NCI-H2171 treated with DMSO at 0.1 percent for 48 hours (cell line): Measurements from ENCODE around the gene ZMYND19.
"Not testable (repeated sequence)": the region's sequence is repeated elsewhere in the genome, so short reads cannot be mapped to it uniquely, and the experiment has no call there.

Experiments used
- DNase-seq: peaks from one replicate; lab custom pipeline; 2025; lab: John Stamatoyannopoulos, UW

ZMYND19 gene

GRCh38 chr9:137556069-137556838, 34.1 kb downstream of the ZMYND19 start:
- DNase-seq, result no peak

- no peak for DNase-seq
Measured at GRCh38 chr9:137555179-137555578, 35.1 kb downstream of the ZMYND19 start.

- no peak for DNase-seq
Measured at GRCh38 chr9:137554349-137554748, 36.0 kb downstream of the ZMYND19 start.

GRCh38 chr9:137553654-137554053, 36.7 kb downstream of the ZMYND19 start:
- not testable (repeated sequence) for DNase-seq

- peak; percentile 47 for DNase-seq
Measured at GRCh38 chr9:137552022-137552768, 38.1 kb downstream of the ZMYND19 start.

GRCh38 chr9:137551264-137552021, 38.9 kb downstream of the ZMYND19 start, which contains the start of gene MRPL41:
Gene MRPL41 (plus strand): TSS chr9:137551879. CDS start chr9:137552082, 203 bp downstream.
- DNase-seq, result peak; percentile 93

- DNase-seq, result not testable (repeated sequence)
Measured at GRCh38 chr9:137550958-137551263, 39.4 kb downstream of the ZMYND19 start.

- DNase-seq, result peak; percentile 94
Measured at GRCh38 chr9:137550231-137550621, 40.1 kb downstream of the ZMYND19 start, which contains the start of gene PNPLA7. Gene PNPLA7 (minus strand): TSS chr9:137550402. CDS start chr9:137550197, 205 bp downstream.

- no peak for DNase-seq
Measured at GRCh38 chr9:137547687-137548543, 42.4 kb downstream of the ZMYND19 start.

GRCh38 chr9:137545123-137545522, 45.2 kb downstream of the ZMYND19 start:
- DNase-seq, result no peak

GRCh38 chr9:137544176-137544760, 46.0 kb downstream of the ZMYND19 start:
- DNase-seq, result no peak

GRCh38 chr9:137543237-137543963, 46.9 kb downstream of the ZMYND19 start:
- DNase-seq, result no peak

GRCh38 chr9:137542486-137542885, 47.8 kb downstream of the ZMYND19 start:
- no peak for DNase-seq

- DNase-seq, result no peak
Measured at GRCh38 chr9:137540536-137540935, 49.8 kb downstream of the ZMYND19 start.

- no peak for DNase-seq
Measured at GRCh38 chr9:137538058-137538457, 52.3 kb downstream of the ZMYND19 start.

GRCh38 chr9:137536594-137537131, 53.6 kb downstream of the ZMYND19 start:
- not testable (repeated sequence) for DNase-seq

GRCh38 chr9:137535120-137535428, 55.2 kb downstream of the ZMYND19 start:
- DNase-seq, result no peak

GRCh38 chr9:137534256-137535119, 55.8 kb downstream of the ZMYND19 start:
- peak; percentile 77 for DNase-seq

GRCh38 chr9:137532891-137533468, 57.3 kb downstream of the ZMYND19 start:
- DNase-seq, result not testable (repeated sequence)
